ENCODE data around the gene TP63.

The TP63 gene

DNA sequence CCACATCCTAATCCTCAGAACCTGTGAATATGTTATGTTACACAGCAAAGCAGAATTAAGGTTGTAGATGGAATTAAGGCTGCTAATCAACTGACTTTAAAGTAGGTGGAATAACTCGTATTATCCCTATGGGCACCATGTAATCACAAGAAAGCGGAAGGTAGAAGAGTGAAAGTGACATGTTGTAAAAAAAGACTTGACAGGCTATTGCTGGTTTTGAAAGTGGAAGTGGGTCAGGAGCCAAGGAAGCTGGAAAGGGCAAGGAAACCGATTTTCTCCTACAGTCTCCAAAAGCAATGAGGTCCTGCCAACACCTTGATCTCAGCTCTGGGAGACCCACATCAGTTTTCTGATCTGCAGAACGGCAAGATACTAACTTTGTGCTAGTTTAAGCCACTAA lies 6.6 kb downstream of the TP63 start:
- no peaks in the 10 kb centered on the region for H3K36me3 ChIP-seq (replicated peaks)
- in situ Hi-C loops (cut with HindIII; ENCODE audit: low pct_ligation_motif_present, low sequenced_read_pairs), result no loop called here
- H3K27ac ChIP-seq, result no peak overlapping the region
- no peak overlapping the region for H3K4me3 ChIP-seq (ENCODE audit: low read depth, low read length)
- no peaks in the 10 kb centered on the region for H3K27me3 ChIP-seq (replicated peaks)
- no peak for TF ChIP-seq CTCF (IDR thresholded peaks at IDR 0.05; ENCODE audit: low read depth, low read length, missing control alignments)
- no peak for DNase-seq

GRCh38 chr3:189638276-189639031 lies 7.3 kb downstream of the TP63 start:
- in situ Hi-C loops (cut with HindIII; ENCODE audit: low pct_ligation_motif_present, low sequenced_read_pairs), result no loop called here
- H3K27ac ChIP-seq, result no peak overlapping the region

GRCh38 chr3:189641776-189642175 lies 10.6 kb downstream of the TP63 start:
- H3K27me3 ChIP-seq (replicated peaks), result no peaks in the 10 kb centered on the region
- TF ChIP-seq CTCF (IDR thresholded peaks at IDR 0.05; ENCODE audit: low read depth, low read length, missing control alignments), result no peak
- DNase-seq, result no peak
- H3K27ac ChIP-seq, result no peak overlapping the region
- in situ Hi-C loops (cut with HindIII; ENCODE audit: low pct_ligation_motif_present, low sequenced_read_pairs), result no loop called here
- H3K36me3 ChIP-seq (replicated peaks), result no peaks in the 10 kb centered on the region
- H3K4me3 ChIP-seq (ENCODE audit: low read depth, low read length), result no peak overlapping the region

More at GRCh38 chr3:189638276-189639031, 7.3 kb downstream of the TP63 start:
- no peaks in the 10 kb centered on the region for H3K27me3 ChIP-seq (replicated peaks)
- H3K36me3 ChIP-seq (replicated peaks), result no peaks in the 10 kb centered on the region
- H3K4me3 ChIP-seq (ENCODE audit: low read depth, low read length), result no peak overlapping the region
- TF ChIP-seq CTCF (IDR thresholded peaks at IDR 0.05; ENCODE audit: low read depth, low read length, missing control alignments), result no peak
- no peak for DNase-seq

DNA sequence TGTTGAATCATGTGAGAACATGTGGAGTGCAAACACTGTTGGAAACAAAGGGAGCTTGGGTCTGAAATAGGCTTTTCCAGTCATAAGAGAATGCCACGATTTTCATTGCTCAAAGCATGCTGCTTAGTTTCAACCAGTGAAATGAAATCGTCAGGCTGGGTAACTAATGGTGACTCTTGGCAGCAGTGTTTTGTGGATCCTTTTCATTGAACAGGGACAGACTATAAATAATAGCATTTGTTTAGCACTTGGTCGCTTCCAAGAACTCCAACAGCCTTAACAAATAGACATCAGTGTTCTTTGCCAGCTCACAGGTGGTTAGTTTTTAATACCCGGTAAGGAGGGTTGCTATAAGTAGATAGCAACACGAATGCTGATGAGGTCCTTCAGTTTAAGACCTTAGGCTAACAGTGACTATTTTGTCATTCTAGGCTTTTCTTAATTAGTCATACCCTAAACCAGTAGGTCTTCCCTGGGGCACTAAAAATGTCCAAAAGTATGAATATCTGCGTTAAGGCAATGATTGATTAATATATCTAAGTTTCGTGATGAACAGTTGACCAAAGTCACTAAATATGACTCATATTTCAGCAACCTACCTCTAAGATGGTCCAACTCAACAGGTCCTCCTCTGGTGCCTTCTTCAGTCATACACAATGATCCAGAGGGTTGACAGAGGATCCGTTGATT lies 15.8 kb downstream of the TP63 start:
- no peak overlapping the region for H3K4me3 ChIP-seq (ENCODE audit: low read depth, low read length)
- no peaks in the 10 kb centered on the region for H3K36me3 ChIP-seq (replicated peaks)
- no peaks in the 10 kb centered on the region for H3K27me3 ChIP-seq (replicated peaks)
- DNase-seq, result no peak
- no peak for TF ChIP-seq CTCF (IDR thresholded peaks at IDR 0.05; ENCODE audit: low read depth, low read length, missing control alignments)
- no peak overlapping the region for H3K27ac ChIP-seq
- in situ Hi-C loops (cut with HindIII; ENCODE audit: low pct_ligation_motif_present, low sequenced_read_pairs), result no loop called here

- H3K27me3 ChIP-seq (replicated peaks), result no peaks in the 10 kb centered on the region
- DNase-seq, result peak; percentile 14
- no peak overlapping the region for H3K27ac ChIP-seq
- H3K4me3 ChIP-seq (ENCODE audit: low read depth, low read length), result no peak overlapping the region
- TF ChIP-seq CTCF (IDR thresholded peaks at IDR 0.05; ENCODE audit: low read depth, low read length, missing control alignments), result peak; percentile 81
- in situ Hi-C loops (cut with HindIII; ENCODE audit: low pct_ligation_motif_present, low sequenced_read_pairs), result no loop called here
- H3K36me3 ChIP-seq (replicated peaks), result no peaks in the 10 kb centered on the region
Observed at GRCh38 chr3:189652042-189652441, 20.9 kb downstream of the TP63 start.
